GM12892 (cell line): Measurements from ENCODE around the gene JAKMIP2.

ENCODE experiments used
- POLR2A ChIP-seq: IDR thresholded peaks from 2 replicates; pipeline ENCODE4 v1.6.1; 2011; ENCODE audit warnings: low read depth, low read length, control low read depth
- POLR2AphosphoS5 ChIP-seq: IDR thresholded peaks from 2 replicates; pipeline ENCODE4 v1.6.1; 2011; ENCODE audit warnings: low read depth, low read length, control low read depth
- TAF1 ChIP-seq: IDR thresholded peaks from 2 replicates; pipeline ENCODE4 v1.6.1; 2011; ENCODE audit warnings: low read depth, mild to moderate bottlenecking, control low read depth, low read length, borderline replicate concordance

- TF ChIP-seq POLR2A (no peak), POLR2AphosphoS5 (no peak), TAF1 (no peak)
Observed at GRCh38 chr5:147822686-147823491, 40.4 kb upstream of the JAKMIP2 start.
